Ectodermal cell (in vitro differentiated cells): ENCODE results near the gene CRELD2.

Experiments used
- H3K27ac ChIP-seq: 2 replicates; pipeline ENCODE4 v1.7.0; 2013; ENCODE audit warnings: mild to moderate bottlenecking, low read depth, low read length; ENCODE audit not compliant: insufficient read depth, poor library complexity, severe bottlenecking
- H3K27me3 ChIP-seq: 2 replicates; pipeline ENCODE4 v1.7.0; 2013; ENCODE audit warnings: mild to moderate bottlenecking, low read length; ENCODE audit not compliant: insufficient read depth, control insufficient read depth, poor library complexity, severe bottlenecking
- H3K36me3 ChIP-seq: one replicate; pipeline ENCODE4 v1.7.0; 2013; ENCODE audit warnings: low read length; ENCODE audit not compliant: control insufficient read depth, insufficient read depth
- H3K4me1 ChIP-seq: one replicate; pipeline ENCODE4 v1.7.0; 2013; ENCODE audit warnings: low read length; ENCODE audit not compliant: control insufficient read depth, insufficient read depth
- H3K4me3 ChIP-seq: 2 replicates; pipeline ENCODE4 v1.7.0; 2013; ENCODE audit warnings: low read depth, low read length, control low read depth; ENCODE audit not compliant: insufficient read depth
- H3K9me3 ChIP-seq: 2 replicates; pipeline ENCODE4 v1.7.0; 2013; ENCODE audit warnings: mild to moderate bottlenecking, low read length, moderate library complexity; ENCODE audit not compliant: control insufficient read depth
- WGBS, 2 experiments: methylation state at CpG; one replicate each; pipeline ENCODE4 v1.1.7; 2013; ENCODE audit warnings: missing lambda C conversion rate in 2 of 2; 5-methylcytosine and 5-hydroxymethylcytosine counted together

Gene CRELD2

DNA sequence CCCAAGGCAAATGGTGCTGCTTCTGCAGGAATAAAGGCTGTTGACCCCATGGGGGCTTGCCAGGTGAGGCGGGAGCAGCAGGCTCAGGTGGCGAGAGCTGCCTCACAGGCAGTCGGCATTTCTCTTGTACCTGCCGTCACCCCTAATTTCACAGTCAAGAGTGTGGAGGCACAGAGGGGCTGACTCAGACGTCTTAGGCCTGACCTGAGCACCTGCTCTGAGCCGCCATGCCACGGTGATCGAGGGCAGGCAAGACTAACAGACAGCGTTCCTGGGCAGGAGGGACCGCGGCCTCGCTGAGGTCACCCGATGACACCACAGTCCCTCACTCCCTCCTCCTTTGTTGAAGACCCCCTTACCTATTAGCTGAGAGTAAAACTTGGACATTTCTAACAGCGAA lies 5.4 kb upstream of the CRELD2 start:
- whole genome bisulfite sequencing, 2 experiments: 89 to 91% methylated on average over 14 of the region's 14 CpGs

DNA sequence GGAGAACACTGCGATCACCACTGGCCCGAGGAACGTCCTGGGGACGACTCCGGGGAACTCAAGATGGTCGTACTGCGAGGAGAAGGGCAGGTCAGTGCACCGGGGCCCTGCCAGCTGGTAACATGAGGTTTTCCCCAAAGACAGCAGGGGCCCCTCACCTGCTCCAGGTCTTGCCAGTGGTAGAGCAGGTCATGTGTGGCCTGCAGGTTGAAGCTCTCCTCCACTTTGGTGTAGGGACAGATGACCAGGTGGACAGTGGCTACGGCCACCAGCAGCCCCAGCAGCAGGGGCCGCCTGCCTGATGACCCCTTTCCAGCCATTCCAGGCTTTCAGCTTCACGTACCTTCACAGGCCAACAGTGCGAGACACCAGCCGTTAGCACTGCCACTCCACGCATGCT lies 5.0 kb upstream of the CRELD2 start:
- no peak overlapping the region for H3K27ac ChIP-seq
- no peaks in the 10 kb centered on the region for H3K9me3 ChIP-seq
- no peak overlapping the region for H3K4me3 ChIP-seq
- peaks cover 5% of the 10 kb centered on the region for H3K36me3 ChIP-seq
- no peaks in the 10 kb centered on the region for H3K4me1 ChIP-seq
- H3K27me3 ChIP-seq: no peaks in the 10 kb centered on the region
- 94 to 96% methylated on average over 14 of the region's 14 CpGs for WGBS, 2 experiments

More for the DNA sequence above, 5.4 kb upstream of the CRELD2 start:
- Histone ChIP-seq H3K4me3 (no peak overlapping the region), H3K27me3 (no peaks in the 10 kb centered on the region), H3K27ac (no peak overlapping the region), H3K9me3 (no peaks in the 10 kb centered on the region), H3K4me1 (no peaks in the 10 kb centered on the region), H3K36me3 (peaks cover 5% of the 10 kb centered on the region)

DNA sequence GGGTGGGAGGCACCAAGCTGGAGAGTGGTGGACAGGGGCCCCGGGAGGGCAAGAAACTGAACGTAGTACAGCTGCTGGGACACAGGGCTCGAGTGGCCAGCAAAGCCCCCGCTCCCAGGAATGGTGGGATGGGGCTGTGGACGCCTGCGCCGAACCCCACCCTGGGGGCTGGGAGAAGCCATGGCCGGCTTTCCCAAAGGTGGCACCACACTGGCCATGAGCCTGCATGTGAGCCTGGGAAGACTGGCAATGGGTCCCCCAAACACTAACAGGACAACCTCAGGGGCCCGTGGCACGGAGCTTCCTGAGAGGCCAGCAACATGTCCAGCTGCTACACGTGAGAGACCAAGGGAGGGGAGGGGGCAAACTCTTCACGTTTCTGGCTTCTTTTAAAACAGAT lies 4.2 kb upstream of the CRELD2 start:
- Histone ChIP-seq H3K4me1 (peaks cover 1% of the 10 kb centered on the region), H3K36me3 (peaks cover 5% of the 10 kb centered on the region), H3K27ac (no peak overlapping the region), H3K4me3 (no peak overlapping the region), H3K27me3 (no peaks in the 10 kb centered on the region), H3K9me3 (no peaks in the 10 kb centered on the region)
- 89 to 90% methylated on average over 12 of the region's 12 CpGs for WGBS, 2 experiments

DNA sequence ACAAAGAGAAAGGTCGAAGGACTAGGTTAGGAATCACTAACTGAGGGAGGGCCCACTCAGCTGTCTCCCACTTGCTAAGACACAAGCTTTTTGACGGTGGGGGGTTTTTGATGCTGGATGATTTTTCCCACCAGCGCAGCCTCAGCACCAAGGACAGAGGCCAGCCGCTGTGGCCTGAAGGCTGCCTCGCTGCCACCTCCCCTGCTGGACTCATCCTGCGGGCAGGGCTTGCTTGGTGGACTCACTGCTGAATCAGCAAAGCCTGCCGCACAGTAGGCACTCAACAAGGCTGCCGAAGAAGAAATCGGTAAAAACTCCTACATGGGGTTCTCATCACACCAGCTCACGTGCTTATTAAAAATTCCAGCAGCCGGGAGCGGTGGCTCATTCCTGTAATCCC lies 2.8 kb upstream of the CRELD2 start:
- Histone ChIP-seq H3K27ac (no peak overlapping the region), H3K27me3 (no peaks in the 10 kb centered on the region), H3K9me3 (no peaks in the 10 kb centered on the region), H3K4me3 (no peak overlapping the region), H3K36me3 (peaks cover 5% of the 10 kb centered on the region), H3K4me1 (peaks cover 4% of the 10 kb centered on the region)
- 79 to 81% methylated on average over 12 of the region's 12 CpGs for WGBS, 2 experiments

DNA sequence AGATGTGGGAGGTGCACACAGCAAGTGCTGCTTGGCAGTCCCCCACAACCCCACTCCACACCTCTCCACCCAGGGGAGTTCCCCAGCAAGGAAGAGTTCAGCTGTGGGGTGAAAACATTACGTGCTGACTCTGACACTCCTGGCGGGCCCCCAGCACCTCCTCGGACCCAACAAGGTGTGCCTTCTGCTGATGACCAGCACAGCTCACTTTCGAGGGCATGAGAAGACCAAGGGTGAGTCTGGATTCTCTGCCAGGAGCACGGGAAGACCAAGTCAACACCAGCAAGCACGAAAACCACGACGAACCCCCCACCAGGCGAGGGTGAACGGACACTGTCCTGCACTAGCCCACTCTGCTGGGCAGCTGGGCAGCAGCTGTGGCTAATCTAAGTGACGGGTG lies 1.6 kb upstream of the CRELD2 start:
- H3K4me1 ChIP-seq: peaks cover 4% of the 10 kb centered on the region
- H3K27me3 ChIP-seq: no peaks in the 10 kb centered on the region
- H3K27ac ChIP-seq: no peak overlapping the region
- 92 to 95% methylated on average over 11 of the region's 11 CpGs for WGBS, 2 experiments
- no peak overlapping the region for H3K4me3 ChIP-seq
- H3K9me3 ChIP-seq: no peaks in the 10 kb centered on the region
- peaks cover 5% of the 10 kb centered on the region for H3K36me3 ChIP-seq

DNA sequence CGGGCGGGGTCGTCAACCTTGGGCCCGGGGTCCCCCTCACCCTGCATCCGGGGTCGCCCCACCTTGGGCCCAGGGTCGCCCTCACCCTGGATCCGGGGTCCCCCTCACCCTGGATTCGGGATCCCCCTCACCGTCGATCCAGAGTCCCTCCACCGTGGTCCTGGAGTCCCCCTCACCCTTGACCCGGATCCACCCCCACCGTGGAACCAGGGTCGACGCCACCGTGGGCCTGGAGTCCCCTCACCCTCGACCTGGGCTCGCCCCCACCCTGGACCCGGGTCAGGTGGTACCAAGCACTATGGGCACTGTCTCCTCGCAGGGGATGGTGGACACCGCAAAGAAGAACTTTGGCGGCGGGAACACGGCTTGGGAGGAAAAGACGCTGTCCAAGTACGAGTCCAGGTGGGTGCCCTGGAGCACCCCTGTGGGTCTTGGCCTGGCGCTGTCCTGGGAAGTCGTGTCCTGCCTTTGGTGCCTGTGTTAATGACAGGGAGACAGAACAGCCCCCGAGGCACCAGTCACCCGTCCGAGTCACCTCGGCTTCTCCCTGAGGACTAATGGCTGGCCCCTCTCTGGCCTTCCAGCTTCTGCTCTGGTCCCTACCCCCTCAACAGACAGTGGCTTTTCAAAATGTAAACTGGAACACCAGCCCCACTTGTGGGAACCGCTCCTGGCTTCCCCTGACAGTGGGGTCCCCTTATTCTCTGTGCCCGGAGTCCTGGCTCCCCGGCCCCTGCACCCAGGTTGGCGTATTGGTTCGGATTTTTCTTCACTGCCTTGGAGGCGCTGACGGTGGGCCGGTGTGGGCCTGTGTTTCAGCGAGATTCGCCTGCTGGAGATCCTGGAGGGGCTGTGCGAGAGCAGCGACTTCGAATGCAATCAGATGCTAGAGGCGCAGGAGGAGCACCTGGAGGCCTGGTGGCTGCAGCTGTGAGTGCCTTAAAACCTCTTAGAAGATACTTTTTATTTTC lies 762 bp downstream of the CRELD2 start:
- Histone ChIP-seq H3K27me3 (no peaks in the 10 kb centered on the region), H3K9me3 (no peaks in the 10 kb centered on the region), H3K36me3 (no peaks in the 10 kb centered on the region), H3K4me3 (peak overlapping the region; percentile 78), H3K4me1 (peaks cover 4% of the 10 kb centered on the region), H3K27ac (no peak overlapping the region)
- WGBS, 2 experiments: 43 to 44% methylated on average over 47 of the region's 47 CpGs

DNA sequence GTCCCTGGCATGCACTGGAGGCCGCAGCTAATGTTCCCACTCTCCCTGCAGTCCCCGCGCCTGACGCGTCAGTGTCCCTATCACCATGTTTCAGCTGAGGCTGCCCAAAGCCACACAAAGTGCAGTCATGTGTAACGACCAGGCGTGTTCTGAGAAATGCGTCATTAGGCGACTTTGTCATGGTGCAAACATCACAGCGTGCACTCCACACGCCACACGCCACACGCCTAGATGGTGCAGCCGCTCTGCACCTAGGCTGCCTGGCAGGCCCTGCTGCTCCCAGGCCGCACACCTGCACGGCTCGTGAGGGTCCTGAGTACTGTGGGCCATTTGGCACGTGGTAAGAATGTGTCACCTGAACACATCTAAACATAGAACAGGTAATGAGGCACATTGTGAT lies 2.4 kb downstream of the CRELD2 start:
- H3K4me3 ChIP-seq: no peak overlapping the region
- WGBS, 2 experiments: 90 to 91% methylated on average over 18 of the region's 18 CpGs
- no peaks in the 10 kb centered on the region for H3K36me3 ChIP-seq
- no peaks in the 10 kb centered on the region for H3K27me3 ChIP-seq
- H3K9me3 ChIP-seq: no peaks in the 10 kb centered on the region
- H3K4me1 ChIP-seq: peaks cover 4% of the 10 kb centered on the region
- no peak overlapping the region for H3K27ac ChIP-seq

DNA sequence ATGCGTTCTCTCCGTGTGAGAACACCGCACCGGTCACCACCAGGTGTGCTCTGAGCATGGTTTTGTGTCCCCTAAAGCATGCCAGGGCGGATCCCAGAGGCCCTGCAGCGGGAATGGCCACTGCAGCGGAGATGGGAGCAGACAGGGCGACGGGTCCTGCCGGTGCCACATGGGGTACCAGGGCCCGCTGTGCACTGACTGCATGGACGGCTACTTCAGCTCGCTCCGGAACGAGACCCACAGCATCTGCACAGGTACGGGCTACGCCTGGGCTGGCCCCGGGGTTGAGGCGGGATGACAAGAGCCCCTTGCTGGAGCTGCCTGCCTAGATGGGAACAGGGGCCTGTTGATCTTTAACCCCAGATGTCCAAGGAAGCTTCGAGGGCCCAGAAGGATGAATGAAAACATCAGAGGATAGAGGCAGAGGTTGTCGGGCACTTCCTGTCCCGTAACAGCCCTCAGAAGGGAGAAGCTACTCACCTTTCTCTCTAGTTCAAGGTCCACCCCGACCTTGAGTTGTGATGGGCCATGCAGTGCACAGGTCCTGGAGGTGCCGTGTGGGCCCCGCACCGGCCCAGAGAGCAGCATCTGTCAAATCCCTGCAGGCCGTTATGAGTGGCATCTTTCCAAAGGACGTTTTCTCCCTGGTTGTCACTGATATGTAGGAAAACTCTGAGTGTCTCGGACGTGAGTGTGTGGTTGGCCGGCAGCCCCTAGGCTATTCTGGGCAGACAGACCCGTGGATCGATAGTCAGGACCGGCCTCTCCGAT lies 3.3 kb downstream of the CRELD2 start:
- Histone ChIP-seq H3K36me3 (no peaks in the 10 kb centered on the region), H3K4me1 (peaks cover 4% of the 10 kb centered on the region), H3K27ac (no peak overlapping the region), H3K4me3 (no peak overlapping the region), H3K27me3 (no peaks in the 10 kb centered on the region), H3K9me3 (no peaks in the 10 kb centered on the region)
- 92% methylated on average over 35 of the region's 35 CpGs for WGBS, 2 experiments

DNA sequence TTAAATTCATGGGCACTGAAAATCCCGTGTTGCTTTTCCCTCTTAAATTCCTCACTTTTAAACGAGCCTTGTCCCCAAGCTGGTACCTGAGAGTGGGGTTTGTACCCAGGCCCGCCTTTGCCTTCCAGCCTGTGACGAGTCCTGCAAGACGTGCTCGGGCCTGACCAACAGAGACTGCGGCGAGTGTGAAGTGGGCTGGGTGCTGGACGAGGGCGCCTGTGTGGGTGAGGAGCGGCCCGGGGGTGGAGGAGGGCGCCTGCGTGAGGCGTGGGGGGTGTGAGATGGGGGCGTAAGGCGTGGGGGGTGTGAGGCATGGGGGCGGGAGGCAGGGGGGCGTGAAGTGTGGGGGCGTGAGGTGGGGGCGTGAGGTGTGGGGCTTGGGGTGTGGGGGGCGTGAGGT lies 4.0 kb downstream of the CRELD2 start:
- H3K27ac ChIP-seq: no peak overlapping the region
- H3K4me3 ChIP-seq: no peak overlapping the region
- H3K4me1 ChIP-seq: peaks cover 4% of the 10 kb centered on the region
- 94 to 97% methylated on average over 10 to 11 of the region's 22 CpGs for WGBS, 2 experiments
- H3K36me3 ChIP-seq: no peaks in the 10 kb centered on the region
- H3K27me3 ChIP-seq: no peaks in the 10 kb centered on the region
- no peaks in the 10 kb centered on the region for H3K9me3 ChIP-seq

DNA sequence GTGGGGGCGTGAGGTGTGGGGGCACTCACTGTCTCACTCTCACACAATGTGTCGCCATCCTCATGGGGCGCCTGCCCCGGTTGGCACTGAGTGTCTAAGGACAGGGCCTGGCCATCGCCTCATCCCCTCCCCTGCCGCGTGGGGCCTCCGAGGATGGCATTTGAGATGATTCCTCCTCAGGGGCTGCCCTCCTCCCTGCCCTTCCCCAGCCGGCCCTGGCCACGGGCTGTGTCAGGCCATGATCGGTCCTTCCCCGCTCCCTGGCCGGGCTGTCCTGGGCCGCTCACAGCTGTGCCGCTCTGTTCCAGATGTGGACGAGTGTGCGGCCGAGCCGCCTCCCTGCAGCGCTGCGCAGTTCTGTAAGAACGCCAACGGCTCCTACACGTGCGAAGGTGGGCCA lies 4.5 kb downstream of the CRELD2 start:
- no peak overlapping the region for H3K4me3 ChIP-seq
- H3K36me3 ChIP-seq: no peaks in the 10 kb centered on the region
- 93 to 95% methylated on average over 25 of the region's 25 CpGs for WGBS, 2 experiments
- H3K4me1 ChIP-seq: peaks cover 4% of the 10 kb centered on the region
- H3K27ac ChIP-seq: no peak overlapping the region
- H3K27me3 ChIP-seq: no peaks in the 10 kb centered on the region
- no peaks in the 10 kb centered on the region for H3K9me3 ChIP-seq
